Measurements from ENCODE around the gene CNOT2.

- TF ChIP-seq CTCF (IDR thresholded peaks at IDR 0.05) (no peak), ZFX (IDR thresholded peaks at IDR 0.05; ENCODE audit: borderline replicate concordance) (no peak)
Observed at GRCh38 chr12:70306676-70307075, 63.4 kb downstream of the CNOT2 start.
